ENCODE data around the gene PGR.

DNA sequence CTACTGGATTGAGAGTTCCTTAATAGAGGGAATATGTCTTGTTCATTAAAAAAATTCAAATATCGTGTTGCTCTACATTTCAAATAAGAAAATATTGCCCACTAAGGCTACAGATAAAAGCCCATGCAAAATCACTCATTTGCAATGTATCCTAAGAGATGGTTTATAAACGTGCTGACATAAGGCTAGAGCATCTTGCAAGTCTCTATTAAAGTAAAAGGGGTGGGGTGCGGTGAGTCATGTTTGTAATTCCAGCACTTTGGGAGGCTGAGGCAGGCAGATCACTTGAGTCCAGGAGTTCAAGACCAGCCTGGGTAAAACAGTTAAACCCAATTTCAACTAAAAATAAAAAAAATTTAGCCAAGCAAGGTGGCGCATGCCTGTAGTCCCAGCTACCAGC lies 70.3 kb downstream of the PGR start:
- TF ChIP-seq, protein P1, sequence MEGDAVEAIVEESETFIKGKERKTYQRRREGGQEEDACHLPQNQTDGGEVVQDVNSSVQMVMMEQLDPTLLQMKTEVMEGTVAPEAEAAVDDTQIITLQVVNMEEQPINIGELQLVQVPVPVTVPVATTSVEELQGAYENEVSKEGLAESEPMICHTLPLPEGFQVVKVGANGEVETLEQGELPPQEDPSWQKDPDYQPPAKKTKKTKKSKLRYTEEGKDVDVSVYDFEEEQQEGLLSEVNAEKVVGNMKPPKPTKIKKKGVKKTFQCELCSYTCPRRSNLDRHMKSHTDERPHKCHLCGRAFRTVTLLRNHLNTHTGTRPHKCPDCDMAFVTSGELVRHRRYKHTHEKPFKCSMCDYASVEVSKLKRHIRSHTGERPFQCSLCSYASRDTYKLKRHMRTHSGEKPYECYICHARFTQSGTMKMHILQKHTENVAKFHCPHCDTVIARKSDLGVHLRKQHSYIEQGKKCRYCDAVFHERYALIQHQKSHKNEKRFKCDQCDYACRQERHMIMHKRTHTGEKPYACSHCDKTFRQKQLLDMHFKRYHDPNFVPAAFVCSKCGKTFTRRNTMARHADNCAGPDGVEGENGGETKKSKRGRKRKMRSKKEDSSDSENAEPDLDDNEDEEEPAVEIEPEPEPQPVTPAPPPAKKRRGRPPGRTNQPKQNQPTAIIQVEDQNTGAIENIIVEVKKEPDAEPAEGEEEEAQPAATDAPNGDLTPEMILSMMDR (conservative IDR thresholded peaks at IDR 0.05; ENCODE audit: low read depth, low read length): no peak
- no peak for TF ChIP-seq EZH2 (IDR thresholded peaks at IDR 0.05; ENCODE audit: borderline replicate concordance, low read depth, low read length, poor library complexity, severe bottlenecking)
